Fibroblast of mammary gland (primary cell): ENCODE data around the gene TCF19.

Experiments
- DNase-seq: peaks from one replicate; pipeline ENCODE4 v3.0.0-alpha.2; 2010; ENCODE audit warnings: low read depth
- H3K4me3 ChIP-seq: 2 replicates; pipeline ENCODE4 v1.5.1; 2011; ENCODE audit warnings: low read depth, mild to moderate bottlenecking, low read length, moderate library complexity; ENCODE audit not compliant: control insufficient read depth
- CTCF ChIP-seq: conservative IDR thresholded peaks from 2 replicates; pipeline ENCODE4 v1.5.1; 2011; ENCODE audit warnings: low read depth, low read length, inconsistent platforms; ENCODE audit not compliant: control insufficient read depth, insufficient read depth

The TCF19 gene

GRCh38 chr6:31158140-31158862 is at the start of gene TCF19:
Gene TCF19 (plus strand): TSS chr6:31158589. CDS start chr6:31159470, 881 bp downstream.
- no peak for TF ChIP-seq CTCF
- DNase-seq, result peak; percentile 99

GRCh38 chr6:31110825-31111582 is 47.4 kb upstream of the TCF19 start:
- DNase-seq, result no peak
- no peak for TF ChIP-seq CTCF

More at GRCh38 chr6:31158140-31158862, at the start of gene TCF19:
- peak within 1 kb of the TSS; percentile 88 for H3K4me3 ChIP-seq

GRCh38 chr6:31111712-31112111 is 46.7 kb upstream of the TCF19 start:
- no peak for TF ChIP-seq CTCF
- H3K4me3 ChIP-seq, result no peak overlapping the region
- no peak for DNase-seq

More at GRCh38 chr6:31110825-31111582, 47.4 kb upstream of the TCF19 start:
- H3K4me3 ChIP-seq, result no peak overlapping the region

- no peak for TF ChIP-seq CTCF
- no peak for DNase-seq
- no peak within 1 kb of the TSS for H3K4me3 ChIP-seq
Observed at GRCh38 chr6:31112478-31112877, 45.9 kb upstream of the TCF19 start, which contains the start of gene C6orf15. Gene C6orf15 (minus strand): TSS chr6:31112575. CDS start chr6:31112555, 20 bp downstream.

- DNase-seq, result peak; percentile 83
- no peak for TF ChIP-seq CTCF
- H3K4me3 ChIP-seq, result no peak overlapping the region
Observed at GRCh38 chr6:31113861-31114540, 44.4 kb upstream of the TCF19 start.

GRCh38 chr6:31114541-31114878 is 43.9 kb upstream of the TCF19 start, which contains the start of gene PSORS1C1:
Gene PSORS1C1 (plus strand): TSS chr6:31114800. CDS start chr6:31129633, 14,833 bp downstream.
- DNase-seq, result peak; percentile 97
- H3K4me3 ChIP-seq, result peak within 1 kb of the TSS; percentile 43
- no peak for TF ChIP-seq CTCF
